Lower leg skin (tissue), 4 donors: Measurements from ENCODE around the gene TRDN. TPM values are rescaled to one million over a fixed set of nuclear protein-coding genes. Genes with fewer than 3 reads are reported as not detected.

Experiments
- DNase-seq, 2 donors: peaks; one replicate each; pipeline ENCODE4 v3.0.0-alpha.2; 2019; ENCODE audit warnings: low spot score in 2 of 2
- H3K4me3 ChIP-seq: fragments of 200-600 bp; sonication (generic); 2 replicates; pipeline ENCODE4 v1.5.1; 2017; ENCODE audit warnings: mild to moderate bottlenecking, low read depth; ENCODE audit not compliant: poor library complexity, severe bottlenecking
- POLR2A ChIP-seq, 2 donors: fragments of 450-650 bp; IDR thresholded peaks; one replicate each; pipeline ENCODE4 v1.6.1; 2016 to 2017; ENCODE audit warnings: antibody characterized with exemption in 2 of 2, mild to moderate bottlenecking in 1 of 2, moderate library complexity in 1 of 2
- WGBS, 2 donors: methylation state at CpG; one replicate each; pipeline ENCODE4 v1.1.5; 2018; 5-methylcytosine and 5-hydroxymethylcytosine counted together
- intact Hi-C: fragments of 100-400 bp; cut with DNase I; formaldehyde crosslinking; loops from one replicate; pipeline ENCODE4 v1.15.0; 2023; ENCODE audit warnings: low total_unique reads
- total RNA-seq, 4 donors: library from RNA; depleted of rRNA; stranded (reverse); fragments of >200 nt; gene quantifications; one replicate each; pipeline ENCODE4 v1.1.0, GENCODE V29; 2016
- TF ChIP-seq, protein P1 (sequence below), 3 donors: fragments of 450-650 bp; IDR thresholded peaks; one replicate each; pipeline ENCODE4 v1.5.1; 2016; ENCODE audit warnings: antibody characterized with exemption in 3 of 3, mild to moderate bottlenecking in 3 of 3, moderate library complexity in 2 of 3

TRDN gene
- total RNA-seq, 4 donors from 2014 or later, result 0.06 TPM; not detected in 3

DNA sequence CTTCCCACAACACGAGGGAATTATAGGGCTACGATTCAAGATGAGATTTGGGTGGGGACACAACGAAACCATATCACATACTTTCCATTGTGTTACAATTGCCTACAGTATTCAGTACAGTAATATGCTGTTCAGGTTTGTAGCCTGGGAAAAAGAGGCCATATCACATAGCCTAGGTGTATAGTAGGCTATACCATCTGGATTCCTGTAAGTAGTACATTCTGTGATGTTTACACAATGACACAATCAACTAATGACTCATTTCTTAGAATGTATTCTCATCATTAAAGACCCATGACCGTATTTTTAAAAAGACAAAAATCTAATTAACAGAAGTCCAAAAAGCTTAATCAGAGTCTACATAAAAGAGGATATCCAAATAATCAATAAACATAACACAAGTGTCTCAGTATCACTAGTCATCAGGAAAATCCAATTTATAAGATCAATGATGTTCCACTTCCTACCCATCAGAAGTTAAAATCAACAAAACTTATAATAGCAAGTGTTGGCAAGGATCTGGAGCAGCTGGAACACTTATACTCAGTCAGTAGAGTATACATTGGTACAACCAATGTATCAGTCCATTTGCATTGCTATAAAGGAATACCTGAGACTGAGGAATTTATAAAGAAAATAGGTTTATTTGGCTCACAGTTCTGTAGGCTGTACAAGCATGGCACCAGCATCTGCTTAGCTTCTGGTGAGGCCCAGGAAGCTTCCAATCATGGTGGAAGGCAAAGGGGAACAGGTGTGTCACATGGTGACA is 424.8 kb downstream of the TRDN start:
- no peak for DNase-seq
- 89 to 93% methylated on average over 4 of the region's 4 CpGs for WGBS, 2 donors
- TF ChIP-seq, protein P1, sequence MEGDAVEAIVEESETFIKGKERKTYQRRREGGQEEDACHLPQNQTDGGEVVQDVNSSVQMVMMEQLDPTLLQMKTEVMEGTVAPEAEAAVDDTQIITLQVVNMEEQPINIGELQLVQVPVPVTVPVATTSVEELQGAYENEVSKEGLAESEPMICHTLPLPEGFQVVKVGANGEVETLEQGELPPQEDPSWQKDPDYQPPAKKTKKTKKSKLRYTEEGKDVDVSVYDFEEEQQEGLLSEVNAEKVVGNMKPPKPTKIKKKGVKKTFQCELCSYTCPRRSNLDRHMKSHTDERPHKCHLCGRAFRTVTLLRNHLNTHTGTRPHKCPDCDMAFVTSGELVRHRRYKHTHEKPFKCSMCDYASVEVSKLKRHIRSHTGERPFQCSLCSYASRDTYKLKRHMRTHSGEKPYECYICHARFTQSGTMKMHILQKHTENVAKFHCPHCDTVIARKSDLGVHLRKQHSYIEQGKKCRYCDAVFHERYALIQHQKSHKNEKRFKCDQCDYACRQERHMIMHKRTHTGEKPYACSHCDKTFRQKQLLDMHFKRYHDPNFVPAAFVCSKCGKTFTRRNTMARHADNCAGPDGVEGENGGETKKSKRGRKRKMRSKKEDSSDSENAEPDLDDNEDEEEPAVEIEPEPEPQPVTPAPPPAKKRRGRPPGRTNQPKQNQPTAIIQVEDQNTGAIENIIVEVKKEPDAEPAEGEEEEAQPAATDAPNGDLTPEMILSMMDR (IDR thresholded peaks at IDR 0.05), result no peak
- no peak for TF ChIP-seq POLR2A (IDR thresholded peaks at IDR 0.05)
- intact Hi-C loops, result no loop called here
- H3K4me3 ChIP-seq, result no peak overlapping the region

- WGBS, 2 donors, result 84% methylated on average over 2 of the region's 2 CpGs
- no peak for DNase-seq
- no peak overlapping the region for H3K4me3 ChIP-seq
- TF ChIP-seq, protein P1 (IDR thresholded peaks at IDR 0.05), result no peak
- TF ChIP-seq POLR2A (IDR thresholded peaks at IDR 0.05), result no peak
- intact Hi-C loops, result no loop called here
Measured at GRCh38 chr6:123210645-123211044, 426.1 kb downstream of the TRDN start.

GRCh38 chr6:123207967-123208510 is 428.7 kb downstream of the TRDN start:
- no peak for TF ChIP-seq POLR2A (IDR thresholded peaks at IDR 0.05)
- TF ChIP-seq, protein P1 (IDR thresholded peaks at IDR 0.05), result no peak
- intact Hi-C loops, result no loop called here
- WGBS, 2 donors, result 61 to 69% methylated on average over 7 of the region's 7 CpGs

GRCh38 chr6:123203928-123204327 is 432.8 kb downstream of the TRDN start:
- TF ChIP-seq, protein P1 (IDR thresholded peaks at IDR 0.05), result no peak
- no peak for TF ChIP-seq POLR2A (IDR thresholded peaks at IDR 0.05)
- DNase-seq, result no peak
- H3K4me3 ChIP-seq, result no peak overlapping the region
- 44 to 55% methylated on average over 1 of the region's 1 CpG for WGBS, 2 donors
- intact Hi-C loops, result no loop called here

More at GRCh38 chr6:123207967-123208510, 428.7 kb downstream of the TRDN start:
- no peak for DNase-seq
- no peak overlapping the region for H3K4me3 ChIP-seq

DNA sequence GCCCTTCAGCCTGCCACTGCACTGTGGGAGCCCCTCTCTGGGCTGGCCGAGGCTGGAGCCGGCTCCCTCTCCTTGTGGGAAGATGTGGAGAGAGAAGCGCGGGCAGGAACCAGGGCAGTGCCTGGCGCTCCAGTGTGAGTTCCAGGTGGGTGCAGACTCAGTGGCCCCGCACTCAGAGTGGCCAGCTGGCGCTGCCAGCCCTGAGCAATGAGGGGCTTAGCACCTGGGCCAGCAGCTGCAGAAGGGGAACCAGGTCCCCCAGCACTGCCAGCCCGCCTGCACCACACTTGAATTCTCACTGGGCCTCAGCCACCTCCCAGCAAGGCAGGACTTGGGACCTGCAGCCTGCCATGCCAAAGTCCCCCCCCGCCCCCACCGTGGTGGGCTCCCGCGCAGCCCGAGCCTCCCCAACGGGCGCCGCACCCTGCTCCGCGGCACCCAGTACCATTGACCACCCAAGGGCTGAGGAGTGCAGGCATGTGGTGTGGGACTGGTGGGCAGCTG is 434.8 kb downstream of the TRDN start:
- 91 to 96% methylated on average over 7 to 11 of the region's 18 CpGs for WGBS, 2 donors
- intact Hi-C loops, result no loop called here
- DNase-seq, result no peak
- TF ChIP-seq, protein P1 (IDR thresholded peaks at IDR 0.05), result no peak
- no peak for TF ChIP-seq POLR2A (IDR thresholded peaks at IDR 0.05)
- H3K4me3 ChIP-seq, result no peak overlapping the region
